ENCODE measurements around the gene TRPM6. TPM values are rescaled to one million over a fixed set of nuclear protein-coding genes. Genes with fewer than 3 reads are reported as not detected.
"Not testable (repeated sequence)": the region's sequence is repeated elsewhere in the genome, so short reads cannot be mapped to it uniquely, and the experiment has no call there.

TRPM6 gene
- 1 to 10 TPM in 2 of 8 experiments, under 1 TPM in 6; 0.05 to 1.7 (median 0.43) TPM for total RNA-seq

- peak within 1 kb of the TSS; percentile 37 to 50 (median 47) for H3K4me3 ChIP-seq
- peak; percentile 82 to 96 (median 94) for ATAC-seq (replicated peaks in 6 of 8)
- no peak within 1 kb of the TSS for H3K27ac ChIP-seq
- H3K4me1 ChIP-seq (replicated peaks in 1 of 2): no peaks in the 10 kb centered on the region
- in situ Hi-C loops (cut with MboI; ENCODE audit: low pct_unique_long_range_greater_than_20kb in 2 of 9, low sequenced_read_pairs in 9 of 9, unreplicated experiment in 9 of 9): loop anchor here in 1 of 9 experiments (25.0 kb wide), 1 partner anchor 100 kb away; no protein-coding TSS in a partner anchor
- 0 to 60% (median 16%) methylated on average over 1 to 33 of the region's 64 CpGs; no CpG with 5 or more reads in 4 of the 10 experiments for WGBS, 10 experiments
Measured at GRCh38 chr9:74887041-74887980, at the start of gene TRPM6. Gene TRPM6 (minus strand): TSS chr9:74887921. CDS start chr9:74887856, 65 bp downstream.

GRCh38 chr9:74935008-74935407 is 47.3 kb upstream of the TRPM6 start:
- ATAC-seq (replicated peaks in 6 of 8): no peak
- in situ Hi-C loops (cut with MboI; ENCODE audit: low pct_unique_long_range_greater_than_20kb in 2 of 9, low sequenced_read_pairs in 9 of 9, unreplicated experiment in 9 of 9): no loop called here
- no peak overlapping the region for H3K4me3 ChIP-seq
- WGBS, 10 experiments: 0 to 100% (median 80%) methylated on average over 1 to 7 of the region's 8 CpGs; no CpG with 5 or more reads in 1 of the 10 experiments
- no peaks in the 10 kb centered on the region for H3K4me1 ChIP-seq (replicated peaks in 1 of 2)
- no peak overlapping the region for H3K27ac ChIP-seq

- Histone ChIP-seq H3K4me3 (no peak overlapping the region), H3K27ac (no peak overlapping the region), H3K4me1 (replicated peaks in 1 of 2) (no peaks in the 10 kb centered on the region)
- no peak for ATAC-seq (replicated peaks in 6 of 8)
- 13 to 100% (median 43%) methylated on average over 1 of the region's 1 CpG; no CpG with 5 or more reads in 3 of the 10 experiments for WGBS, 10 experiments
- in situ Hi-C loops (cut with MboI; ENCODE audit: low pct_unique_long_range_greater_than_20kb in 2 of 9, low sequenced_read_pairs in 9 of 9, unreplicated experiment in 9 of 9): loop anchor here in 1 of 9 experiments (25.0 kb wide), 1 partner anchor 134 kb away; no protein-coding TSS in a partner anchor
Measured at GRCh38 chr9:74921737-74922136, 34.0 kb upstream of the TRPM6 start.

- in situ Hi-C loops (cut with MboI; ENCODE audit: low pct_unique_long_range_greater_than_20kb in 2 of 9, low sequenced_read_pairs in 9 of 9, unreplicated experiment in 9 of 9): loop anchor here in 1 of 9 experiments (25.0 kb wide), 1 partner anchor 134 kb away; no protein-coding TSS in a partner anchor
- Histone ChIP-seq H3K27ac (no peak overlapping the region), H3K4me3 (no peak overlapping the region), H3K4me1 (replicated peaks in 1 of 2) (no peaks in the 10 kb centered on the region)
- no peak for ATAC-seq (replicated peaks in 6 of 8)
- 0 to 100% (median 75%) methylated on average over 1 to 3 of the region's 3 CpGs; no CpG with 5 or more reads in 2 of the 10 experiments for WGBS, 10 experiments
Measured at GRCh38 chr9:74920944-74921626, 33.4 kb upstream of the TRPM6 start.

GRCh38 chr9:74910036-74910435 is 22.3 kb upstream of the TRPM6 start:
- WGBS, 10 experiments: 0 to 100% (median 80%) methylated on average over 1 of the region's 2 CpGs; no CpG with 5 or more reads in 7 of the 10 experiments
- no peak for ATAC-seq (replicated peaks in 6 of 8)
- H3K4me1 ChIP-seq (replicated peaks in 1 of 2): no peaks in the 10 kb centered on the region
- no peak overlapping the region for H3K4me3 ChIP-seq
- in situ Hi-C loops (cut with MboI; ENCODE audit: low pct_unique_long_range_greater_than_20kb in 2 of 9, low sequenced_read_pairs in 9 of 9, unreplicated experiment in 9 of 9): loop anchor here in 1 of 9 experiments (25.0 kb wide), 1 partner anchor 123 kb away; no protein-coding TSS in a partner anchor
- no peak overlapping the region for H3K27ac ChIP-seq

GRCh38 chr9:74908665-74909064 is 20.9 kb upstream of the TRPM6 start:
- no peak for ATAC-seq (replicated peaks in 6 of 8)
- in situ Hi-C loops (cut with MboI; ENCODE audit: low pct_unique_long_range_greater_than_20kb in 2 of 9, low sequenced_read_pairs in 9 of 9, unreplicated experiment in 9 of 9): loop anchor here in 1 of 9 experiments (25.0 kb wide), 1 partner anchor 121 kb away; no protein-coding TSS in a partner anchor
- Histone ChIP-seq H3K4me3 (no peak overlapping the region), H3K4me1 (replicated peaks in 1 of 2) (no peaks in the 10 kb centered on the region), H3K27ac (no peak overlapping the region)
- WGBS, 10 experiments: 0 to 100% (median 72%) methylated on average over 2 to 4 of the region's 4 CpGs; no CpG with 5 or more reads in 1 of the 10 experiments

GRCh38 chr9:74907085-74907484 is 19.4 kb upstream of the TRPM6 start:
- in situ Hi-C loops (cut with MboI; ENCODE audit: low pct_unique_long_range_greater_than_20kb in 2 of 9, low sequenced_read_pairs in 9 of 9, unreplicated experiment in 9 of 9): loop anchor here in 1 of 9 experiments (25.0 kb wide), 1 partner anchor 120 kb away; no protein-coding TSS in a partner anchor
- peak in 1 of 8 experiments; percentile 77 for ATAC-seq (replicated peaks in 6 of 8)
- no peak overlapping the region for H3K4me3 ChIP-seq
- no peaks in the 10 kb centered on the region for H3K4me1 ChIP-seq (replicated peaks in 1 of 2)
- 19 to 100% (median 81%) methylated on average over 1 to 3 of the region's 3 CpGs; no CpG with 5 or more reads in 2 of the 10 experiments for WGBS, 10 experiments
- no peak overlapping the region for H3K27ac ChIP-seq

- ATAC-seq (replicated peaks in 6 of 8): no peak
- Histone ChIP-seq H3K4me1 (replicated peaks in 1 of 2) (no peaks in the 10 kb centered on the region), H3K4me3 (no peak overlapping the region), H3K27ac (no peak overlapping the region)
- in situ Hi-C loops (cut with MboI; ENCODE audit: low pct_unique_long_range_greater_than_20kb in 2 of 9, low sequenced_read_pairs in 9 of 9, unreplicated experiment in 9 of 9): loop anchor here in 1 of 9 experiments (25.0 kb wide), 1 partner anchor 114 kb away; no protein-coding TSS in a partner anchor
Measured at GRCh38 chr9:74901001-74901400, 13.3 kb upstream of the TRPM6 start.

GRCh38 chr9:74888449-74888848 is 728 bp upstream of the TRPM6 start:
- WGBS, 10 experiments: 88 to 100% (median 97%) methylated on average over 1 to 3 of the region's 3 CpGs; no CpG with 5 or more reads in 7 of the 10 experiments
- in situ Hi-C loops (cut with MboI; ENCODE audit: low pct_unique_long_range_greater_than_20kb in 2 of 9, low sequenced_read_pairs in 9 of 9, unreplicated experiment in 9 of 9): loop anchor here in 1 of 9 experiments (25.0 kb wide), 1 partner anchor 101 kb away; no protein-coding TSS in a partner anchor

GRCh38 chr9:74887981-74888370 is 255 bp upstream of the TRPM6 start:
- in situ Hi-C loops (cut with MboI; ENCODE audit: low pct_unique_long_range_greater_than_20kb in 2 of 9, low sequenced_read_pairs in 9 of 9, unreplicated experiment in 9 of 9): loop anchor here in 1 of 9 experiments (25.0 kb wide), 1 partner anchor 101 kb away; no protein-coding TSS in a partner anchor
- 0 to 100% (median 78%) methylated on average over 1 to 4 of the region's 4 CpGs; no CpG with 5 or more reads in 1 of the 10 experiments for WGBS, 10 experiments

More at GRCh38 chr9:74888449-74888848, 728 bp upstream of the TRPM6 start:
- ATAC-seq (replicated peaks in 6 of 8); H3K27ac ChIP-seq; H3K4me3 ChIP-seq; H3K4me1 ChIP-seq (replicated peaks in 1 of 2): not testable (repeated sequence)

GRCh38 chr9:74876382-74876949 is 11.3 kb downstream of the TRPM6 start:
- WGBS, 10 experiments: 0 to 100% (median 64%) methylated on average over 1 to 3 of the region's 3 CpGs; no CpG with 5 or more reads in 3 of the 10 experiments
- ATAC-seq (replicated peaks in 6 of 8): peak in 3 of 8 experiments; percentile 93 to 95 (median 94)

More at GRCh38 chr9:74887981-74888370, 255 bp upstream of the TRPM6 start:
- no peak for ATAC-seq (replicated peaks in 6 of 8)
- Histone ChIP-seq H3K27ac (no peak overlapping the region), H3K4me1 (replicated peaks in 1 of 2) (no peaks in the 10 kb centered on the region), H3K4me3 (no peak overlapping the region)

GRCh38 chr9:74875656-74876055 is 12.1 kb downstream of the TRPM6 start:
- no peak for ATAC-seq (replicated peaks in 6 of 8)
- in situ Hi-C loops (cut with MboI; ENCODE audit: low pct_unique_long_range_greater_than_20kb in 2 of 9, low sequenced_read_pairs in 9 of 9, unreplicated experiment in 9 of 9): loop anchor here in 1 of 9 experiments (25.0 kb wide), 1 partner anchor 88 kb away; no protein-coding TSS in a partner anchor
- 25 to 100% (median 66%) methylated on average over 1 of the region's 1 CpG; no CpG with 5 or more reads in 2 of the 10 experiments for WGBS, 10 experiments
- no peaks in the 10 kb centered on the region for H3K4me1 ChIP-seq (replicated peaks in 1 of 2)
- H3K4me3 ChIP-seq: no peak overlapping the region
- H3K27ac ChIP-seq: no peak overlapping the region

More at GRCh38 chr9:74876382-74876949, 11.3 kb downstream of the TRPM6 start:
- Histone ChIP-seq H3K4me1 (replicated peaks in 1 of 2) (no peaks in the 10 kb centered on the region), H3K4me3 (no peak overlapping the region), H3K27ac (no peak overlapping the region)
- in situ Hi-C loops (cut with MboI; ENCODE audit: low pct_unique_long_range_greater_than_20kb in 2 of 9, low sequenced_read_pairs in 9 of 9, unreplicated experiment in 9 of 9): loop anchor here in 1 of 9 experiments (25.0 kb wide), 1 partner anchor 89 kb away; no protein-coding TSS in a partner anchor
